ENCODE measurements around the gene SIGLEC11. TPM values are rescaled to one million over a fixed set of nuclear protein-coding genes. Genes with fewer than 3 reads are reported as not detected.

The SIGLEC11 gene
- polyA plus RNA-seq, 3 donors, result 0.28 to 2.2 (median 0.67) TPM

GRCh38 chr19:50005428-50005827, 44.5 kb upstream of the SIGLEC11 start:
- no peaks in the 10 kb centered on the region for H3K79me2 ChIP-seq (ENCODE audit: insufficient read depth, low read length)
- intact Hi-C loops (cut with micrococcal nuclease), result no loop called here
- H3K9me3 Mint-ChIP-seq, result no peaks in the 10 kb centered on the region
- no peaks in the 10 kb centered on the region for H3K27me3 ChIP-seq (ENCODE audit: control insufficient read depth in 2 of 2, insufficient read depth in 2 of 2, low read length in 2 of 2)
- H3K27me3 Mint-ChIP-seq (ENCODE audit: low read depth in 3 of 3), result peaks cover 0 to 3% (median 0%) of the 10 kb centered on the region in 3 donors
- peaks cover 27% of the 10 kb centered on the region for H3K4me1 Mint-ChIP-seq
- H3K27ac Mint-ChIP-seq, result no peak overlapping the region
- H3K36me3 ChIP-seq (replicated peaks in 1 of 2; ENCODE audit: control insufficient read depth in 1 of 2, insufficient read depth in 2 of 2, low read length in 2 of 2), result peaks cover 71 to 93% of the 10 kb centered on the region in 2 donors
- H3K9me3 ChIP-seq (replicated peaks in 1 of 2; ENCODE audit: control insufficient read depth in 1 of 2, insufficient read depth in 1 of 2, low read length in 2 of 2), result no peaks in the 10 kb centered on the region
- peaks cover 21 to 37% of the 10 kb centered on the region in 2 donors for H3K4me1 ChIP-seq (ENCODE audit: control insufficient read depth in 1 of 2, insufficient read depth in 2 of 2, low read length in 2 of 2)
- 98% methylated on average over 10 of the region's 12 CpGs for WGBS (ENCODE audit: insufficient coverage)
- no peak overlapping the region for H2AFZ ChIP-seq (ENCODE audit: insufficient read depth, low read depth, low read length, poor library complexity, severe bottlenecking)
- no peak overlapping the region for H3K27ac ChIP-seq (ENCODE audit: low read depth in 1 of 2, low read length in 2 of 2)
- H3K4me3 ChIP-seq (replicated peaks in 1 of 3; ENCODE audit: low read depth in 2 of 3, low read length in 3 of 3), result no peak overlapping the region
- TF ChIP-seq CTCF (IDR thresholded peaks at IDR 0.05), result no peak
- peaks cover 76% of the 10 kb centered on the region for H4K20me1 ChIP-seq (ENCODE audit: insufficient read depth, low read length)
- H3K4me2 ChIP-seq (replicated peaks; ENCODE audit: extremely low read depth, low read length, poor library complexity, severe bottlenecking), result no peak overlapping the region
- DNase-seq, result no peak
- peaks cover 78 to 93% of the 10 kb centered on the region in 2 donors for H3K36me3 Mint-ChIP-seq
- H3K4me3 Mint-ChIP-seq, result no peak overlapping the region
- no peak overlapping the region for H3K9ac ChIP-seq (ENCODE audit: insufficient read depth, low read length, poor library complexity, severe bottlenecking)

GRCh38 chr19:50003810-50004419, 42.9 kb upstream of the SIGLEC11 start:
- Histone ChIP-seq H3K27me3 (ENCODE audit: control insufficient read depth in 2 of 2, insufficient read depth in 2 of 2, low read length in 2 of 2) (no peaks in the 10 kb centered on the region), H2AFZ (ENCODE audit: insufficient read depth, low read depth, low read length, poor library complexity, severe bottlenecking) (no peak overlapping the region), H3K79me2 (ENCODE audit: insufficient read depth, low read length) (no peaks in the 10 kb centered on the region), H3K36me3 (replicated peaks in 1 of 2; ENCODE audit: control insufficient read depth in 1 of 2, insufficient read depth in 2 of 2, low read length in 2 of 2) (peaks cover 74 to 97% of the 10 kb centered on the region in 2 donors), H3K4me2 (replicated peaks; ENCODE audit: extremely low read depth, low read length, poor library complexity, severe bottlenecking) (no peak overlapping the region), H3K4me1 (ENCODE audit: control insufficient read depth in 1 of 2, insufficient read depth in 2 of 2, low read length in 2 of 2) (peaks cover 21 to 38% of the 10 kb centered on the region in 2 donors), H3K9ac (ENCODE audit: insufficient read depth, low read length, poor library complexity, severe bottlenecking) (peak overlapping the region; percentile 35), H3K9me3 (replicated peaks in 1 of 2; ENCODE audit: control insufficient read depth in 1 of 2, insufficient read depth in 1 of 2, low read length in 2 of 2) (no peaks in the 10 kb centered on the region), H3K27ac (ENCODE audit: low read depth in 1 of 2, low read length in 2 of 2) (no peak overlapping the region), H3K4me3 (replicated peaks in 1 of 3; ENCODE audit: low read depth in 2 of 3, low read length in 3 of 3) (no peak overlapping the region), H4K20me1 (ENCODE audit: insufficient read depth, low read length) (peaks cover 82% of the 10 kb centered on the region)
- peak in 2 of 3 donors; percentile 35 to 63 for DNase-seq
- Mint-ChIP-seq H3K27ac (peak overlapping the region in 5 of 7 donors; percentile 12 to 84 (median 47)), H3K27me3 (ENCODE audit: low read depth in 3 of 3) (peaks cover 0 to 3% (median 0%) of the 10 kb centered on the region in 3 donors), H3K4me1 (peaks cover 27% of the 10 kb centered on the region), H3K36me3 (peaks cover 84 to 98% of the 10 kb centered on the region in 2 donors), H3K4me3 (peak overlapping the region in 1 of 2 donors; percentile 65), H3K9me3 (no peaks in the 10 kb centered on the region)
- intact Hi-C loops (cut with micrococcal nuclease), result no loop called here
- no peak for TF ChIP-seq CTCF (IDR thresholded peaks at IDR 0.05)
- 58% methylated on average over 8 of the region's 11 CpGs for WGBS (ENCODE audit: insufficient coverage)

All from CD14-positive monocyte (primary cell).